Stimulated activated CD4-positive, alpha-beta T cell treated with anti-CD3 and anti-CD28 coated beads, Interleukin-12 subunit alpha, Interleukin-12 subunit beta, amount 100 ng/mL, for 4 hours (primary cell): Measurements from ENCODE around the gene PPARG.
"Not testable (repeated sequence)": the region's sequence is repeated elsewhere in the genome, so short reads cannot be mapped to it uniquely, and the experiment has no call there.

Source experiments
- DNase-seq: peaks from one replicate; pipeline ENCODE4 v3.0.0-alpha.2; 2020

Gene PPARG

GRCh38 chr3:12383218-12383617, 94.3 kb downstream of the PPARG start:
- DNase-seq = no peak

DNA sequence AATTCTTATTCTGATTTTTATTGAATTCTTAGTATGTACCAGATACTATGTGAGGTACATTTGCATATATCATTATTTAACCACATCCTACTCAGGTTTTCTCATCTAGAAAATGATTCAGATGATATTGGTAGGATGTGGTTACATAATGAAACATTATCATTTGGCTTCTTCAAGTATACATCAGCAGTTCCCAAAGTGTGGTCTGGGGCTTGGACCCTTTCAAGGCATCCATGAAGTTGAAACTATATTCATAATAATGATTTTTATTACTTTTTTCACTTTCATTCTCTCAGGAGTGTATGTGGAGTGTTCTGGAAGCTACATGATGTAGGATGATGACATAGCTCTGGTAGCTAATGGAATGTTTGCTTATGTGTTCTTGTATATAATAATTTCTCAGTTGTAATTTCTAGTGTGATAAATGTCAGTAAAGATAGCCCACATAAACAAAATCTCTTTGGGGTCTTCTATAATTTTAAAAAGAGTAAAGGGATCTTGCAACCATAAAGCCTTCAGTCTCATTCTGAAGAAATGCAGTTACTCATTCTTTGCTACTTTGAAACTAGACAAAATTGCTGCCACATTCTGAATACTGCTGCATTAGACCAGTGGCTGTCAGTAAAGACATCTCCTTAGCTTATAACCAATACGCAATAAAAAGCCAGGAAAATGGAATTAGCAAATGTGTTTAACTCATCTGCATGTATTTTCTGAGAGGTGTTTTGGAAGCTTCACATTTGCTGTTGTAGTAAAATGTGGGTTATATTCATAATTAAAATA, 95.8 kb downstream of the PPARG start:
- no peak for DNase-seq

DNA sequence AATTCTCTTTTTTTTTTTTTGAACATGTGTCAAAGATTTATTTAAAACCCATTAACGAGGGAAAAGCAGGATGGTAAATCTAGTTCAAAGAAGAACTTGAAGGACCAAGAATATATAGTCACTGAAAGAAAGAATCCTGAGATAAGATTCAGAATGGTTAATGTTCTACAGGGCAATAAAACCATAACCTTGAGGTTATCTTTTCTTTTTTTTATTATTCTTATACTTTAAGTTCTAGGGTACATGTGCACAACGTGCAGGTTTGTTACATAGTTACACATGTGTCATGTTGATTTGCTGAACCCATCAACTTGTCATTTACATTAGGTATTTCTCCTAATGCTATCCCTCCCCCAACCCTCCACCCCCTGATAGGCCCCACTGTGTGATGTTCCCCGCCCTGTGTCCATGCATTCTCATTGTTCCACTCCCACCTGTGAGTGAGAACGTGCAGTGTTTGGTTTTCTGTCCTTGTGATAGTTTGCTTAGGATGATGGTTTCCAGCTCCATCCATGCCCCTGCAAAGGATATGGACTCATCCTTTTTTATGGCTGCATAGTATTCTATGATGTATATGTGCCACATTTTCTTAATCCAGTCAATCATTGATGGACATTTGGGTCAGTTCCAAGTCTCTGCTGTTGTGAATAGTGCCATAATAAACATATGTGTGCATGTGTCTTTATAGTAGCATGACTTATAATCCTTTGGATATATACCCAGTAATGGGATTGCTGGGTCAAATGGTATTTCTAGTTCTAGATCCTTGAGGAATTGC, 97.8 kb downstream of the PPARG start:
- not testable (repeated sequence) for DNase-seq

GRCh38 chr3:12388185-12388584, 99.3 kb downstream of the PPARG start:
- DNase-seq = no peak

- DNase-seq = no peak
These were observed 103.4 kb downstream of the PPARG start for GRCh38 chr3:12392101-12392878.

DNA sequence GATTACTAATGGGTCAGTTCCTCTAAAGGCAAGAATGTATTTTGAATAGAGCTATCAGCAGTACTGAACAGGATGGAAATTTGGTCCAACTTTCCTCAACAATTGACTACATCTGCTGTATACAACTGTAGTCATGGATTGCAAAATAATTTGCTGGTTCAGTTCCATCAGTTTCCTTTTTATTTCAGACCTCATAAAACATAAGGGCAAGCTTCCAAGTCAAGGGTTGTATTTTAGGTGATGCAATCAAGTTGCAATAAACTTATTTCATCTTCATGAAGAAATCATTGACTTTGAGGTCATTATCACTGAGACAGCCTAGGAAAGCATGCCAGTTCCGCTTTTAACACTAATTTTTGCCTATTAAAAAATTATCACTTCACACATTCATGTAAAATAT, 105.0 kb downstream of the PPARG start:
- DNase-seq = no peak

GRCh38 chr3:12394569-12395271, 105.8 kb downstream of the PPARG start:
- no peak for DNase-seq

- no peak for DNase-seq
These were observed 106.6 kb downstream of the PPARG start for GRCh38 chr3:12395349-12396012.

DNA sequence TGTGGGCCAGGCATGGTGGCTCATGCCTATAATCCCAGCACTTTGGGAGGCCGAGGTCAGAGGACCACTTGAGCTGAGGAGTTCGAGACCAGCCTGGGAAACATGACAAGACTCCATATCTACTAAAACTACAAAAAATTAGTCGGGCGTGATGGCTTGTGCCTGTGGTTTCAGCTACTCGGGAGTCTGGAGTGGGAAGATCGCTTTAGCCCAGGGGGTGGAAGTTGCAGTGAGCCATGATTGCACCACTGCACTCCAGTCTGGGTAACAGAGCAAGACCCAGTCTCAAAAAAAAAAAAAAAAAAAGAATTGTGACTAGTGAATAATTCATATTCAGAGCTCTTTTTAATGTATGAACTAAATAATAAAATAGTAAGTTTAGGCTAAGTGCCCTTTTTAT, 107.6 kb downstream of the PPARG start:
- DNase-seq = no peak

DNA sequence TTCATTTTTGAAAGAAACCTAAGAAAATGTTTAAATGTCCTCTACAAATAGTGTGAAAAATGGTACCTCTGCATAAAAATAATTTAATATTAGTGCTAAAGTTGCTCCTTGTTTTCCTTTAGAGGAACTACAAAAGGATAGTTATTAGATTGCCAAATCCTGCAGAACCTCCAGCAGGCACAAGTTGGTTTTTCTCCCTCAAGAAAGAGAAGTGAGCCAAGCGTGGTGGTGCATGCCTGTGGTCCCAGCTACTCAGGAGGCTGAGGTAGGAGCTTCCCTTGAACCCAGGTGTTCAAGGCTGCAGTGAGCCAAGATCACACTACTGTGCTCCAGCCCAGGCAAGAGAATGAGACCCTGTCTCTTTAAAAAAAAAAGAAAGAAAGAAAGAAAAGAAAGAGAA, 110.4 kb downstream of the PPARG start:
- no peak for DNase-seq

GRCh38 chr3:12400616-12401194, 111.8 kb downstream of the PPARG start:
- no peak for DNase-seq

DNA sequence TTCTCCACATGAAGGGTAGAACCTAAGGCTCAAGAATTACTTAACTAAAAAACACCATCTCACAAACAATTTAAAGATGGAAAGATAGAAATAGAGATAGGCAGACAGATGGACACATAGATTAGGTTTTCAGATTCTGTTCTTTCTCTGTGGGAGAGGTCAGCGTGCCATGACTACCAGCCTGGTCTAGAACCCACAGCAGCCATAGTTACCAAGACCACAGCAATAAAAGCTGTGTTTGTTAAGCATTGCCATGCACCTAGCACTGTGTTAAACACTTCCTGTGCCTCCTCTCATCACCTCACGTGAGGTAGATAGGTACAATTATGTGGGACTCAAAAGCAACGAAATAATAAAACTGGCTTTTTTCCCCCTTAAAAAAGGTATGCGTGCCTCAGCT, 112.3 kb downstream of the PPARG start:
- DNase-seq = no peak

DNA sequence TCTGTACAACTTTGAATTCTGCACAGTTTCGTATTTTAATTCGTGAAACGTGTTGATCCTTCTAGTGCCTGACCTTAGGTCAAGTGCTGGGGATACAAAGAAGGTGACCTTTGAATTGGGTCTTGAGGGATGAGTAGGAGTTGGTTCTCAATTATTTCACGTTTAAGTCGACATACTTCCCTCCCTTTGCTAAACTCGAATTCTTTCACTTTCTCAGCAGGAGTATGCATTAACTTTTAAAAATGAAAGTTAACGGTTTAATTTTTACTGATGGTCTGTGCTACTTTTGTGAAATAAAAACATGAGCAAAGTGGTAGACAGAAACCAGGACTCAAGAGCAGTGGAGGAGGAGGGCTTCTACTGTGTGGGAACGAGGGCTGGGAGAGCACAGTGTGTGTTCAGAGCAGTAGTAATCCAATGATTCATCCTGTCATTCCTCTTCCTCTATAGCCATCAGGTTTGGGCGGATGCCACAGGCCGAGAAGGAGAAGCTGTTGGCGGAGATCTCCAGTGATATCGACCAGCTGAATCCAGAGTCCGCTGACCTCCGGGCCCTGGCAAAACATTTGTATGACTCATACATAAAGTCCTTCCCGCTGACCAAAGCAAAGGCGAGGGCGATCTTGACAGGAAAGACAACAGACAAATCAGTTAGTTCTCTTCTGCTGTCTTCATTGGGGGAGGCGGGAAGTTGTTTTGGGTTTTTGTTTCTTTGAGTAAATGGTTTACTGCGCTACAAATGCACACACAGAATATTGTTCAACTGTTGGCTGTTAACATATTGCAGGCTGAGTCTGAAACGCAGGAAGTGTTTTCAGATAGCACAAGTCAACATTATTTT, 116.8 kb downstream of the PPARG start:
- DNase-seq = no peak

DNA sequence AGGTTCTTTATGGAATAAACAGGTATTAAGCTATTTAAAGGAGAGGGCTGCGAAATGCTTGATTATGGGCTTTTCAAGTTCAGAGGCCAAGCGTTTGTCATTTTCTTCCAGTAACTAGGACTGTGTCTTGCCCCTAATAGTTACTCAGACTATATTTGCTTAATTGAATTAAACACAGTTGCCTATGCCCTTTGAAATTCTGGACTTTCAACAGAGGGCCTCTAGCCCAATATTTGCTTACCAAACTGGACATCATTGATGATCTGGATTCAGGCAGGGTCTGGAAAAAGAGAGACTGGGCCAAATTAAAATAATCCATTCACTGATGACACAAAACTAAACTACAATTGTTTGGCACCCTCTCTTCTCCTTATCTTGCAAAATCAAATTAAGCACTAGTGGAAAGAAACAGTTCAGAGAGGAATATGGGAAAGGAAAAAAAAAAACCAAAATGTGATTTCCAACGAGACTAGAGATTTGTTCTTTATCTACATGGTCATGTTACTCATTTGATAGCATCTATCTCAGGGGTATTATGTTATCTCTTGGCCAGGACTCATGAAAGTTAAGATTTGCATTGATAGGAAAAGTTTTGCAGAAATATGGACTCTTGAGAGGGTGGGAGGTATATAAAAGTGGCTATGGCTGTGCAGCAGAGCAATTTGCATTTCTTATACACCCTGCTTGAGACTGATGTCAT, 120.3 kb downstream of the PPARG start:
- no peak for DNase-seq

- DNase-seq = no peak
These were observed 121.1 kb downstream of the PPARG start for GRCh38 chr3:12409684-12410596.

GRCh38 chr3:12413721-12414255, 124.9 kb downstream of the PPARG start:
- DNase-seq = no peak

- DNase-seq = no peak
These were observed 126.3 kb downstream of the PPARG start for GRCh38 chr3:12415014-12415680.

DNA sequence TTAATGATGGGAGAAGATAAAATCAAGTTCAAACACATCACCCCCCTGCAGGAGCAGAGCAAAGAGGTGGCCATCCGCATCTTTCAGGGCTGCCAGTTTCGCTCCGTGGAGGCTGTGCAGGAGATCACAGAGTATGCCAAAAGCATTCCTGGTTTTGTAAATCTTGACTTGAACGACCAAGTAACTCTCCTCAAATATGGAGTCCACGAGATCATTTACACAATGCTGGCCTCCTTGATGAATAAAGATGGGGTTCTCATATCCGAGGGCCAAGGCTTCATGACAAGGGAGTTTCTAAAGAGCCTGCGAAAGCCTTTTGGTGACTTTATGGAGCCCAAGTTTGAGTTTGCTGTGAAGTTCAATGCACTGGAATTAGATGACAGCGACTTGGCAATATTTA, 127.9 kb downstream of the PPARG start:
- DNase-seq = no peak
